Measurements from ENCODE around the gene RASL12.
"Not testable (repeated sequence)": the region's sequence is repeated elsewhere in the genome, so short reads cannot be mapped to it uniquely, and the experiment has no call there.

The RASL12 gene

DNA sequence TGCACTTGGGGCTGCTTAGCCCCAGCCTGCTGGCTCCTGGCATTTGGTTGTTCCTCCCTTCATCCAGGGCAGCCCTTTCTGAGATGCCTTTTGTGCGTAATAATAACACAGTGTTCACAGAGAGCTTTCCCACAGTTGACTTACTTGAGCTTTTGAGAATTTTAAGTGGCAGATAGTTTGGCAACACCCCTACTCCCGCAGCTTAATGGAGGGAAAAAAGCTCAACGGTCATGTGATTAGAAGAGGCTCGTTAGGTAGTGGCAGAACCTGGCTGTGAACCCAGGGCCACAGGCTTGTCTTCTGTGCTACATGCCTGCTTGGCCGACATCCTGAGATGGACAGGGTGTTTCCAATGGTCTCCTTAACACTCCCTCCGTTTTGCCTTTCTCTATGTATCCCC lies 13.5 kb upstream of the RASL12 start:
- no peak for TF ChIP-seq CTCF (IDR thresholded peaks at IDR 0.05; ENCODE audit: low read depth, low read length, missing control alignments)
- no peak for DNase-seq (ENCODE audit: low read depth)
- no peak overlapping the region for H3K4me3 ChIP-seq (ENCODE audit: low read depth, low read length)

- no peak for TF ChIP-seq CTCF (IDR thresholded peaks at IDR 0.05; ENCODE audit: low read depth, low read length, missing control alignments)
- DNase-seq (ENCODE audit: low read depth): no peak
- no peak overlapping the region for H3K4me3 ChIP-seq (ENCODE audit: low read depth, low read length)
Observed at GRCh38 chr15:65079580-65079979, 11.8 kb upstream of the RASL12 start.

- DNase-seq (ENCODE audit: low read depth): no peak
- no peak overlapping the region for H3K4me3 ChIP-seq (ENCODE audit: low read depth, low read length)
- TF ChIP-seq CTCF (IDR thresholded peaks at IDR 0.05; ENCODE audit: low read depth, low read length, missing control alignments): peak; percentile 36
Observed at GRCh38 chr15:65077981-65078352, 10.2 kb upstream of the RASL12 start.

- H3K4me3 ChIP-seq (ENCODE audit: low read depth, low read length): no peak overlapping the region
- no peak for DNase-seq (ENCODE audit: low read depth)
- TF ChIP-seq CTCF (IDR thresholded peaks at IDR 0.05; ENCODE audit: low read depth, low read length, missing control alignments): no peak
Observed at GRCh38 chr15:65077291-65077980, 9.6 kb upstream of the RASL12 start.

- DNase-seq (ENCODE audit: low read depth): no peak
- no peak for TF ChIP-seq CTCF (IDR thresholded peaks at IDR 0.05; ENCODE audit: low read depth, low read length, missing control alignments)
Observed at GRCh38 chr15:65076486-65077290, 8.9 kb upstream of the RASL12 start, which contains the start of gene KBTBD13. Gene KBTBD13, plus strand, starts transcription at chr15:65076746. Its CDS starts 70 bp downstream, at chr15:65076816.

DNA sequence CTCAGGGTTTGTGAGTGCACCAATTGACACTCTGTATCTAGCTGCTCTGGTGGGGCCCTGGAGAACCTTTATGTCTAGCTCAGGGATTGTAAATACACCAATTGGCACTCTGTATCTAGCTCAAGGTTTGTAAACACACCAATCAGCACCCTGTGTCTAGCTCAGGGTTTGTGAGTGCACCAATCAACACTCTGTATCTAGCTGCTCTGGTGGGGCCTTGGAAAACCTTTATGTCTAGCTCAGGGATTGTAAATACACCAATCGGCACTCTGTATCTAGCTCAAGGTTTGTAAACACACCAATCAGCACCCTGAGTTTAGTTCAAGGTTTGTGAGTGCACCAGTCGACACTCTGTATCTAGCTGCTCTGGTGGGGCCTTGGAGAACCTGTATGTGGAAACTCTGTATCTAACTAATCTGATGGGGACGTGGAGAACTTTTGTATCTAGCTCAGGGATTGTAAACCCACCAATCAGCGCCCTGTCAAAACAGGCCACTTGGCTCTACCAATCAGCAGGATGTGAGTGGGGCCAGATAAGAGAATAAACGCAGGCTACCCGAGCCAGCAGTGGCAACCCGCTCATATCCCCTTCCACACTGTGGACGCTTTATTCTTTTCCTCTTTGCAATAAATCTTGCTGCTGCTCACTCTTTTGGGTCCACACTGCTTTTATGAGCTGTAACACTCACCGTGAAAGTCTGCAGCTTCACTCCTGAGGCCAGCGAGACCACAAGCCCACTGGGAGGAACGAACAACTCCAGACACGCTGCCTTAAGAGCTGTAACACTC lies 8.0 kb upstream of the RASL12 start:
- not testable (repeated sequence) for H3K4me3 ChIP-seq (ENCODE audit: low read depth, low read length); DNase-seq (ENCODE audit: low read depth)

More at GRCh38 chr15:65076486-65077290, 8.9 kb upstream of the RASL12 start, which contains the start of gene KBTBD13:
- H3K4me3 ChIP-seq (ENCODE audit: low read depth, low read length): no peak within 1 kb of the TSS

GRCh38 chr15:65074946-65075345 lies 7.2 kb upstream of the RASL12 start:
- not testable (repeated sequence) for H3K4me3 ChIP-seq (ENCODE audit: low read depth, low read length); DNase-seq (ENCODE audit: low read depth)

Measured in GM12864 (cell line).